Naive thymus-derived CD4-positive, alpha-beta T cell (primary cell): ENCODE measurements around the gene DDTL. TPM values are rescaled to one million over a fixed set of nuclear protein-coding genes. Genes with fewer than 3 reads are reported as not detected.
"Not testable (repeated sequence)": the region's sequence is repeated elsewhere in the genome, so short reads cannot be mapped to it uniquely, and the experiment has no call there.

Experiments
- ATAC-seq: fragments of 150-1000 bp; cut with Tn5 transposase; 2 replicates; pipeline ENCODE4 v1.10.0; 2021; ENCODE audit warnings: mild to moderate bottlenecking, moderate library complexity
- CTCF ChIA-PET: fragments of 350-600 bp; sonication (Branson Sonifier 250); formaldehyde crosslinking; loops from one replicate; lab custom pipeline; 2021; ENCODE audit warnings: antibody characterized with exemption; lab: Charles Lee
- POLR2A ChIA-PET: fragments of 350-600 bp; sonication (Branson Sonifier 250); formaldehyde crosslinking; loops from one replicate; lab custom pipeline; 2021; ENCODE audit warnings: antibody characterized with exemption, inconsistent platforms; lab: Charles Lee
- DNase-seq, 9 donors: peaks; one replicate each; pipeline versions ENCODE4 v3.0.0 to v3.0.0-alpha.2; 2020 to 2022; ENCODE audit warnings: mixed read lengths in 1 of 9
- H3K27ac ChIP-seq: one replicate; pipeline ENCODE4 v1.7.0; 2013; ENCODE audit warnings: mild to moderate bottlenecking, low read depth, low read length, moderate library complexity
- H3K27me3 ChIP-seq, 2 donors: one replicate each; pipeline ENCODE4 v1.7.0; 2013; ENCODE audit warnings: low read length in 2 of 2, mild to moderate bottlenecking in 2 of 2, moderate library complexity in 2 of 2; ENCODE audit not compliant: control insufficient read depth in 2 of 2, insufficient read depth in 2 of 2
- H3K36me3 ChIP-seq, 3 experiments: 1 replicate in 2 of 3; 2 replicates in 1 of 3; pipeline ENCODE4 v1.7.0; 2013; ENCODE audit warnings: low read length in 3 of 3, mild to moderate bottlenecking in 3 of 3, moderate library complexity in 1 of 3; ENCODE audit not compliant: insufficient read depth in 3 of 3, control insufficient read depth in 2 of 3
- H3K4me1 ChIP-seq, 2 donors: one replicate each; pipeline ENCODE4 v1.7.0; 2013; ENCODE audit warnings: low read length in 2 of 2, mild to moderate bottlenecking in 2 of 2, moderate library complexity in 1 of 2; ENCODE audit not compliant: control insufficient read depth in 2 of 2, insufficient read depth in 2 of 2
- H3K4me3 ChIP-seq: 2 replicates; pipeline ENCODE4 v1.7.0; 2013; ENCODE audit warnings: mild to moderate bottlenecking, low read length
- H3K9me3 ChIP-seq, 3 experiments: 1 replicate in 2 of 3; 2 replicates in 1 of 3; pipeline ENCODE4 v1.7.0; 2013; ENCODE audit warnings: low read length in 3 of 3; ENCODE audit not compliant: control insufficient read depth in 2 of 3
- H3K27ac Mint-ChIP-seq, 9 donors: one replicate each; pipeline ENCODE4 v1.8.0; 2020 to 2022; ENCODE audit warnings: mixed read lengths in 9 of 9, mild to moderate bottlenecking in 8 of 9, moderate library complexity in 5 of 9, inconsistent platforms in 2 of 9
- H3K27me3 Mint-ChIP-seq, 5 donors: one replicate each; pipeline ENCODE4 v1.8.0; 2021 to 2022; ENCODE audit warnings: mixed read lengths in 5 of 5, mild to moderate bottlenecking in 1 of 5
- H3K36me3 Mint-ChIP-seq, 5 donors: one replicate each; pipeline ENCODE4 v1.8.0; 2020 to 2022; ENCODE audit warnings: mixed read lengths in 5 of 5, mild to moderate bottlenecking in 3 of 5, inconsistent platforms in 1 of 5
- H3K4me1 Mint-ChIP-seq, 7 donors: one replicate each; pipeline ENCODE4 v1.8.0; 2020 to 2022; ENCODE audit warnings: mixed read lengths in 7 of 7, mild to moderate bottlenecking in 3 of 7, inconsistent platforms in 1 of 7
- H3K4me3 Mint-ChIP-seq, 10 donors: one replicate each; pipeline ENCODE4 v1.8.0; 2020 to 2022; ENCODE audit warnings: mild to moderate bottlenecking in 10 of 10, mixed read lengths in 10 of 10, moderate library complexity in 6 of 10, inconsistent platforms in 2 of 10
- H3K9me3 Mint-ChIP-seq, 11 donors: one replicate each; pipeline ENCODE4 v1.8.0; 2020 to 2022; ENCODE audit warnings: mixed read lengths in 11 of 11, mild to moderate bottlenecking in 4 of 11, inconsistent platforms in 1 of 11, moderate library complexity in 1 of 11
- intact Hi-C, 2 donors: fragments of 100-400 bp; cut with micrococcal nuclease; formaldehyde crosslinking; loops; one replicate each; pipeline ENCODE4 v1.15.1; 2023
- polyA plus RNA-seq, 2 donors: library from polyadenylated mRNA; unstranded; fragments of 300-500 nt; fragmentation: Illumina TruSeq; gene quantifications; one replicate each; pipeline ENCODE4 v1.2.3, GENCODE V29; 2021
- total RNA-seq, 6 experiments: library from RNA in 5 of 6; stranded (reverse) in 5 of 6; gene quantifications; 1 replicate in 5 of 6; 2 replicates in 1 of 6; pipeline ENCODE4 v1.2.3 and lab custom pipeline; 2021 to 2026

The DDTL gene
- total and polyA plus RNA-seq, 7 experiments from 2014 or later = 2.3 to 5.7 (median 3.6) TPM

DNA sequence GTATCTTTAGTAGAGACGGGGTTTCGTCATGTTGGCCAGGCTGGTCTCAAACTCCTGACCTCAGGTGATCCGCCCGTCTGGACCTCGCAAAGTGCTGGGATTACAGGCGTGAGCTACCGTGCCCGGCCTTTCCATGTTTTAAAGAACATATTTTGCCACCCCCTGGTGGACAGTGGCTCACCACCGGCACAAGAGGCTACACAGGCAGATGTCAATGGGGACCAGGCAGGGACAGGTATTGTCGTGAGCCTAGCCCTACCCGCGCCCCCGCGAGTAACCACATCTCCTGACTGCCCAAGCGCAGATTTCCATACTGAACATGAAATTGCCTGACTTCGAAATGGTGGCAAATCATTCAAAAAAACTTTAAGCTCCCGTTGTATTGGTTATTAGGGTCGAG is 594 bp upstream of the DDTL start:
- H3K4me1 ChIP-seq, H3K36me3 Mint-ChIP-seq, H3K27me3 Mint-ChIP-seq, H3K27ac ChIP-seq, CTCF ChIA-PET, H3K4me3 ChIP-seq, POLR2A ChIA-PET, H3K4me3 Mint-ChIP-seq, DNase-seq, intact Hi-C loops, H3K27ac Mint-ChIP-seq, H3K9me3 ChIP-seq, H3K27me3 ChIP-seq, H3K9me3 Mint-ChIP-seq: not testable (repeated sequence)
- ATAC-seq = peak; percentile 37
- peaks cover 10 to 21% (median 17%) of the 10 kb centered on the region in 7 donors for H3K4me1 Mint-ChIP-seq
- peaks cover 1 to 17% (median 3%) of the 10 kb centered on the region in 3 experiments for H3K36me3 ChIP-seq

DNA sequence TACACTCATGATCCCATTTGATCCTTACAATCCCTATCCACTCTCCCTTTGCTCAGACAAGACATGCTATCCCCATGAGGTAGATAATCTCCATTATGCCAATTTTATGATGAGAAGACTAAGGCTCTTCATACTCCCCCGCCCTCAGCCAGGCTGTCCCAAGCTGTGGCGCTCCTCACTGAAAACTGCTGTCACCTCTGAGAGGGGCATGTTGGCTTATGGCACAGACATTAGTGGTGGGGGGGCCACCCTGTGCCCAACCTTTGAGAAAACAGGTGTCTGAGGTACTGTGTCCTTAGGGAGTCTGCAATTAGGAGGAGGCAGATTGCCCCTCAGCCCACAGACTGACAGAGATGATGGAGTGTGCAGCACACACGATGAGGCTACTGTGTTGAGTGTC is 2.4 kb downstream of the DDTL start:
- Histone ChIP-seq H3K9me3 (no peaks in the 10 kb centered on the region), H3K4me1 (no peaks in the 10 kb centered on the region), H3K27ac (no peak overlapping the region), H3K27me3 (no peaks in the 10 kb centered on the region), H3K36me3 (peaks cover 3 to 25% (median 4%) of the 10 kb centered on the region in 3 experiments), H3K4me3 (no peak overlapping the region)
- ATAC-seq = no peak
- peaks cover 13 to 31% (median 26%) of the 10 kb centered on the region in 7 donors for H3K4me1 Mint-ChIP-seq
- H3K27me3 Mint-ChIP-seq = no peaks in the 10 kb centered on the region
- peak overlapping the region in 6 of 10 donors; percentile 23 to 53 (median 29) for H3K4me3 Mint-ChIP-seq
- no peaks in the 10 kb centered on the region for H3K9me3 Mint-ChIP-seq
- intact Hi-C loops = no loop called here
- peak overlapping the region in 3 of 9 donors; percentile 5 to 57 (median 49) for H3K27ac Mint-ChIP-seq
- CTCF ChIA-PET = no interaction called here
- POLR2A ChIA-PET = no interaction called here
- peaks cover 7 to 11% (median 8%) of the 10 kb centered on the region in 5 donors for H3K36me3 Mint-ChIP-seq
- DNase-seq = no peak

DNA sequence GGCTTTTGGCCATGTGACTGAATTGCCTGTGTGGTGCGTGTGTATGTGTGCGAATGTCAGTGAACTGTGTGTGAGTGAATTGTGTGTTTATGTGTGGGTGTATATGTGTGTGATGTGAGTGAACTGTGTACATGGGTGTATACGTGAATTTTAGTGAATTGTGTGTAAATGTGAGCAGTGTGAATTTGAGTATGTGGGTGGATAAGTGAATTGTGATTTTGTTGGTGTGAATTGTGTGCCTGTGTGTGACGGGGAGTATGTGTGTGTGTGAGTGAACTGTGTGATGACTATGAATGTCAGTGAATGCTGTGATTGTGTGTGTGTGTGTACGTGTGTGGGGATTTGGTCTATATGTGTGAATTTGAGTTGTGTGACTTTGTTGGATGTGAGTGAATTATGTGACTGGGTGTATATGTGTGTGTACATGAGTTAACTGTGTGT is 3.5 kb downstream of the DDTL start:
- Histone ChIP-seq H3K27me3 (no peaks in the 10 kb centered on the region), H3K4me1 (no peaks in the 10 kb centered on the region), H3K9me3 (no peaks in the 10 kb centered on the region), H3K4me3 (no peak overlapping the region), H3K27ac (no peak overlapping the region), H3K36me3 (peaks cover 3 to 25% (median 4%) of the 10 kb centered on the region in 3 experiments)
- H3K36me3 Mint-ChIP-seq = peaks cover 7 to 11% (median 8%) of the 10 kb centered on the region in 5 donors
- no peaks in the 10 kb centered on the region for H3K9me3 Mint-ChIP-seq
- intact Hi-C loops = loop anchor here in 1 of 2 donors (5.0 kb wide), 1 partner anchor 38 kb away; no protein-coding TSS in a partner anchor
- H3K27ac Mint-ChIP-seq = peak overlapping the region in 3 of 9 donors; percentile 0 to 46 (median 1)
- DNase-seq (no peak), ATAC-seq (no peak)
- POLR2A ChIA-PET = no interaction called here
- peaks cover 13 to 31% (median 26%) of the 10 kb centered on the region in 7 donors for H3K4me1 Mint-ChIP-seq
- H3K4me3 Mint-ChIP-seq = peak overlapping the region in 8 of 10 donors; percentile 0 to 36 (median 5)
- no peaks in the 10 kb centered on the region for H3K27me3 Mint-ChIP-seq
- CTCF ChIA-PET = no interaction called here

GRCh38 chr22:23970816-23971486 is 4.3 kb downstream of the DDTL start:
- Mint-ChIP-seq H3K27me3 (no peaks in the 10 kb centered on the region), H3K27ac (peak overlapping the region in 3 of 9 donors; percentile 1 to 46 (median 8)), H3K36me3 (peaks cover 7 to 11% (median 8%) of the 10 kb centered on the region in 5 donors), H3K9me3 (no peaks in the 10 kb centered on the region), H3K4me1 (peaks cover 13 to 31% (median 26%) of the 10 kb centered on the region in 7 donors), H3K4me3 (peak overlapping the region in 7 of 10 donors; percentile 3 to 72 (median 38))
- ChIA-PET CTCF (interaction anchor here (0.6 kb wide), 1 partner anchor 1264 kb away, joined by 3 read pairs; no protein-coding TSS in a partner anchor), POLR2A (interaction anchor here (1.7 kb wide), 1 partner anchor 76 kb away, joined by 4 read pairs; the partner anchor contains the start of gene MIF)
- no peak overlapping the region for H3K4me3 ChIP-seq
- H3K4me1 ChIP-seq = no peaks in the 10 kb centered on the region
- H3K27ac ChIP-seq = no peak overlapping the region
- H3K9me3 ChIP-seq = no peaks in the 10 kb centered on the region
- H3K27me3 ChIP-seq = no peaks in the 10 kb centered on the region
- intact Hi-C loops = loop anchor here in 1 of 2 donors (5.0 kb wide), 1 partner anchor 39 kb away; no protein-coding TSS in a partner anchor
- ATAC-seq (no peak), DNase-seq (no peak)
- peaks cover 3 to 25% (median 4%) of the 10 kb centered on the region in 3 experiments for H3K36me3 ChIP-seq

DNA sequence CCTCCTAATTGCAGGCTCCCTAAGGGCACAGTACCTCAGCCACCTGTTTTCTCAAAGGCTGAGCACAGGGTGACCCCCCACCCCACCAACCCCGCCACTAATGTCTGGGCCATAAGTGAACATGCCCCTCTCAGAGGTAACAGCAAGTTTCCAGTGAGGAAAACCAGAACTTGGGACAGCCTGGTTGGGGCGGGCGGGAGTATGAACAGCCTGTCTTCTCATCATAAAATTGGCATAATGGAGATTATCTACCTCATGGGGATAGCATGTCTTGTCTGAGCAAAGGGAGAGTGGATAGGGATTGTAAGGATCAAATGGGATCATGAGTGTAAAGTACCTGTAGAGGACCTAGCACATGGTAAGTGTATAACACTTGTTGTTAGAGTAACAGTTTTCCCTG is 5.2 kb downstream of the DDTL start:
- H3K4me3 ChIP-seq, H3K9me3 Mint-ChIP-seq, H3K9me3 ChIP-seq, CTCF ChIA-PET, H3K27me3 ChIP-seq, H3K4me1 ChIP-seq, H3K27me3 Mint-ChIP-seq, DNase-seq, ATAC-seq, H3K27ac ChIP-seq: not testable (repeated sequence)
- peaks cover 13 to 31% (median 26%) of the 10 kb centered on the region in 7 donors for H3K4me1 Mint-ChIP-seq
- peak overlapping the region in 1 of 9 donors; percentile 78 for H3K27ac Mint-ChIP-seq
- peak overlapping the region in 6 of 10 donors; percentile 42 to 62 (median 48) for H3K4me3 Mint-ChIP-seq
- H3K36me3 ChIP-seq = peaks cover 3 to 25% (median 4%) of the 10 kb centered on the region in 3 experiments
- intact Hi-C loops = loop anchor here in 1 of 2 donors (5.0 kb wide), 1 partner anchor 40 kb away; no protein-coding TSS in a partner anchor
- peaks cover 7 to 11% (median 8%) of the 10 kb centered on the region in 5 donors for H3K36me3 Mint-ChIP-seq
- POLR2A ChIA-PET = interaction anchor here (1.7 kb wide), 1 partner anchor 77 kb away, joined by 4 read pairs; the partner anchor contains the start of gene MIF

DNA sequence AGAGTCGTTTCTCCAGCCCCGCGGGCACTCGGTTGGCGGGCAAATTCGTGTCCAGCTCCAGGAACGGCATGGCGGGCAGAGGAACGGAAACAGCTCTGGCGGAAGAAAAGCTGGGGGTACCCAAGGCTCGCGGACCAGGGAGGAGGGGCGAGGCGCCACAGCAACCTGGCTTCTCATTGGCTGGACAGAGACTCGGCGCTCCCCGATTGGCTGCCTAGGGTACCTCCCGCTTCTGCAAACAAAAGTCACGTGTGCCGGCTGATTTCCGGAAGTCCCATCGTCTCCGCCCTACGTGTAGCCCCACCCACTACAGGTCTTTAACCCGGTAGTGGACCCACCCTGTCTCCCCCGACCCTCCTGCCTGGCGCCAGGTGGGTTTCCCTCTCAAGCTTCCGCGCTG is 7.7 kb downstream of the DDTL start, which contains the start of gene DDT:
Gene DDT (minus strand): TSS at position 97 of the 400 bp plus-strand sequence. CDS start 27 bp downstream, at position 70.
- DNase-seq, H3K4me3 ChIP-seq, H3K9me3 Mint-ChIP-seq, H3K27ac ChIP-seq, H3K4me3 Mint-ChIP-seq, POLR2A ChIA-PET, H3K27me3 Mint-ChIP-seq, H3K9me3 ChIP-seq, H3K27me3 ChIP-seq, H3K27ac Mint-ChIP-seq, H3K4me1 ChIP-seq, CTCF ChIA-PET: not testable (repeated sequence)
- peak; percentile 98 for ATAC-seq
- H3K36me3 ChIP-seq = peaks cover 3 to 25% (median 4%) of the 10 kb centered on the region in 3 experiments
- peaks cover 7 to 11% (median 8%) of the 10 kb centered on the region in 5 donors for H3K36me3 Mint-ChIP-seq
- intact Hi-C loops = loop anchor here in 1 of 2 donors (5.0 kb wide), 1 partner anchor 42 kb away; no protein-coding TSS in a partner anchor
- peaks cover 11 to 26% (median 21%) of the 10 kb centered on the region in 7 donors for H3K4me1 Mint-ChIP-seq
